HEK293 (cell line): ENCODE data around the gene RDH16.

ENCODE experiments used
- TCF7L2 ChIP-seq: IDR thresholded peaks from 2 replicates; pipeline ENCODE4 v1.6.1; 2011; ENCODE audit warnings: low read depth, mild to moderate bottlenecking, inconsistent platforms, low read length, moderate library complexity, borderline replicate concordance
- ZNF558 ChIP-seq: fragments of 450-650 bp; formaldehyde crosslinking; IDR thresholded peaks from 2 replicates; pipeline ENCODE4 v1.5.1; 2016; ENCODE audit warnings: missing biosample characterization, missing genetic modification characterization
- ZNF777 ChIP-seq: fragments of 450-650 bp; formaldehyde crosslinking; IDR thresholded peaks from 2 replicates; pipeline ENCODE4 v1.5.1; 2017; ENCODE audit warnings: missing biosample characterization, missing genetic modification characterization, borderline replicate concordance
- TF ChIP-seq, protein P1 (sequence below): fragments of 450-650 bp; formaldehyde crosslinking; IDR thresholded peaks from 2 replicates; pipeline ENCODE4 v1.5.1; 2016; ENCODE audit warnings: missing biosample characterization, missing genetic modification characterization
- TF ChIP-seq, protein P2 (sequence below): fragments of 450-650 bp; formaldehyde crosslinking; conservative IDR thresholded peaks from 2 replicates; pipeline ENCODE4 v1.5.1; 2016; ENCODE audit warnings: low read depth, missing biosample characterization, missing genetic modification characterization

DNA sequence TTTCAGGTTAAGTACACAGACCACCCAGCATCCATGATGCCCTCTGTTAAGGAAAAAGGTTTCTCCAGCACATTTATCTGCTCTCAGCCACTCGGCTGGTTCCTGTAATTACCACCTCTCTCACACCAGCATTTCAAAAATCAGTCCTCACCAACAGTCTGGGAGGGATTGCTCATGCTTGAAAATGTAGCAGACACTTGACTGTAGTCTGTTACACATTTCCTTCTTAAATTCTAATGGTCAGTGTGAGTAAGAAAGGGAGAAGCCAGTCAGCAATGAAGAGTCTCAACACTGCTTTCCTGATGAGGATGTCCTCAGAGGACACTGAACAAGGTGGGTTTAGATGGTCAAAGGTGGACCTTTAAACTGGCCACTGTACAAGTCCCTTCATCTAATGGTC is 43.0 kb upstream of the RDH16 start:
- TF ChIP-seq ZNF558 (tag by site-specific recombination) (no peak), ZNF777 (no peak), TCF7L2 (no peak)
- TF ChIP-seq, protein P1, sequence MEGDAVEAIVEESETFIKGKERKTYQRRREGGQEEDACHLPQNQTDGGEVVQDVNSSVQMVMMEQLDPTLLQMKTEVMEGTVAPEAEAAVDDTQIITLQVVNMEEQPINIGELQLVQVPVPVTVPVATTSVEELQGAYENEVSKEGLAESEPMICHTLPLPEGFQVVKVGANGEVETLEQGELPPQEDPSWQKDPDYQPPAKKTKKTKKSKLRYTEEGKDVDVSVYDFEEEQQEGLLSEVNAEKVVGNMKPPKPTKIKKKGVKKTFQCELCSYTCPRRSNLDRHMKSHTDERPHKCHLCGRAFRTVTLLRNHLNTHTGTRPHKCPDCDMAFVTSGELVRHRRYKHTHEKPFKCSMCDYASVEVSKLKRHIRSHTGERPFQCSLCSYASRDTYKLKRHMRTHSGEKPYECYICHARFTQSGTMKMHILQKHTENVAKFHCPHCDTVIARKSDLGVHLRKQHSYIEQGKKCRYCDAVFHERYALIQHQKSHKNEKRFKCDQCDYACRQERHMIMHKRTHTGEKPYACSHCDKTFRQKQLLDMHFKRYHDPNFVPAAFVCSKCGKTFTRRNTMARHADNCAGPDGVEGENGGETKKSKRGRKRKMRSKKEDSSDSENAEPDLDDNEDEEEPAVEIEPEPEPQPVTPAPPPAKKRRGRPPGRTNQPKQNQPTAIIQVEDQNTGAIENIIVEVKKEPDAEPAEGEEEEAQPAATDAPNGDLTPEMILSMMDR (tag by site-specific recombination) = no peak
- TF ChIP-seq, protein P2, sequence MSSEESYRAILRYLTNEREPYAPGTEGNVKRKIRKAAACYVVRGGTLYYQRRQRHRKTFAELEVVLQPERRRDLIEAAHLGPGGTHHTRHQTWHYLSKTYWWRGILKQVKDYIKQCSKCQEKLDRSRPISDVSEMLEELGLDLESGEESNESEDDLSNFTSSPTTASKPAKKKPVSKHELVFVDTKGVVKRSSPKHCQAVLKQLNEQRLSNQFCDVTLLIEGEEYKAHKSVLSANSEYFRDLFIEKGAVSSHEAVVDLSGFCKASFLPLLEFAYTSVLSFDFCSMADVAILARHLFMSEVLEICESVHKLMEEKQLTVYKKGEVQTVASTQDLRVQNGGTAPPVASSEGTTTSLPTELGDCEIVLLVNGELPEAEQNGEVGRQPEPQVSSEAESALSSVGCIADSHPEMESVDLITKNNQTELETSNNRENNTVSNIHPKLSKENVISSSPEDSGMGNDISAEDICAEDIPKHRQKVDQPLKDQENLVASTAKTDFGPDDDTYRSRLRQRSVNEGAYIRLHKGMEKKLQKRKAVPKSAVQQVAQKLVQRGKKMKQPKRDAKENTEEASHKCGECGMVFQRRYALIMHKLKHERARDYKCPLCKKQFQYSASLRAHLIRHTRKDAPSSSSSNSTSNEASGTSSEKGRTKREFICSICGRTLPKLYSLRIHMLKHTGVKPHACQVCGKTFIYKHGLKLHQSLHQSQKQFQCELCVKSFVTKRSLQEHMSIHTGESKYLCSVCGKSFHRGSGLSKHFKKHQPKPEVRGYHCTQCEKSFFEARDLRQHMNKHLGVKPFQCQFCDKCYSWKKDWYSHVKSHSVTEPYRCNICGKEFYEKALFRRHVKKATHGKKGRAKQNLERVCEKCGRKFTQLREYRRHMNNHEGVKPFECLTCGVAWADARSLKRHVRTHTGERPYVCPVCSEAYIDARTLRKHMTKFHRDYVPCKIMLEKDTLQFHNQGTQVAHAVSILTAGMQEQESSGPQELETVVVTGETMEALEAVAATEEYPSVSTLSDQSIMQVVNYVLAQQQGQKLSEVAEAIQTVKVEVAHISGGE (tag by site-specific recombination) = no peak
